IMR-90 (cell line): ENCODE data around the gene FH.

Experiments used
- CEBPB ChIP-seq: IDR thresholded peaks from 2 replicates; pipeline ENCODE4 v1.6.1; 2012; ENCODE audit warnings: low read depth, low read length, improper control_type of control experiment
- CTCF ChIP-seq: conservative IDR thresholded peaks from 2 replicates; pipeline ENCODE4 v1.5.1; 2012; ENCODE audit warnings: mild to moderate bottlenecking, low read depth, low read length, improper control_type of control experiment
- FOS ChIP-seq: fragments of 150-350 bp; IDR thresholded peaks from 2 replicates; pipeline ENCODE4 v1.6.1; 2016; ENCODE audit warnings: low read depth, low read length
- MXI1 ChIP-seq: IDR thresholded peaks from 2 replicates; pipeline ENCODE4 v1.6.1; 2012; ENCODE audit warnings: low read depth, mild to moderate bottlenecking, low read length, moderate library complexity, borderline replicate concordance
- NFE2L2 ChIP-seq: fragments of 150-350 bp; IDR thresholded peaks from 2 replicates; pipeline ENCODE4 v1.6.1; 2016; ENCODE audit warnings: low read depth, mild to moderate bottlenecking, low read length
- POLR2A ChIP-seq: IDR thresholded peaks from 2 replicates; pipeline ENCODE4 v1.6.1; 2012; ENCODE audit warnings: mild to moderate bottlenecking, low read depth, low read length
- RFX5 ChIP-seq: IDR thresholded peaks from 2 replicates; pipeline ENCODE4 v1.8.0; 2012; ENCODE audit warnings: low read depth, mild to moderate bottlenecking, low read length, moderate library complexity
- SMC3 ChIP-seq: fragments of 150-350 bp; IDR thresholded peaks from 2 replicates; pipeline ENCODE4 v1.6.1; 2016; ENCODE audit warnings: low read depth, mild to moderate bottlenecking, antibody characterized with exemption, low read length, moderate library complexity

GRCh38 chr1:241485554-241485992 lies 34.0 kb downstream of the FH start:
- TF ChIP-seq SMC3: peak; percentile 34
- no peak for TF ChIP-seq POLR2A
- peak; percentile 33 for TF ChIP-seq CTCF
- TF ChIP-seq FOS: no peak
- TF ChIP-seq MXI1: no peak
- TF ChIP-seq CEBPB: no peak
- no peak for TF ChIP-seq NFE2L2
- no peak for TF ChIP-seq RFX5
